Central memory CD8-positive, alpha-beta T cell (primary cell): ENCODE measurements around the gene CSPG5.

Source experiments
- ATAC-seq: fragments of 150-1000 bp; cut with Tn5 transposase; replicated peaks from 2 replicates; pipeline ENCODE4 v1.10.0; 2022; ENCODE audit warnings: mild to moderate bottlenecking, moderate FRiP score, moderate number of reproducible peaks; ENCODE audit not compliant: poor library complexity, severe bottlenecking; ENCODE audit errors: extremely low read depth
- DNase-seq, 2 donors: peaks; one replicate each; pipeline ENCODE4 v3.0.0; 2021; ENCODE audit warnings: low spot score in 2 of 2
- H3K27ac Mint-ChIP-seq: one replicate; pipeline ENCODE4 v1.8.0; 2022; ENCODE audit warnings: low read depth, mild to moderate bottlenecking, moderate library complexity, mixed read lengths
- H3K27me3 Mint-ChIP-seq: one replicate; pipeline ENCODE4 v1.8.0; 2022; ENCODE audit warnings: mixed read lengths
- H3K36me3 Mint-ChIP-seq: one replicate; pipeline ENCODE4 v1.8.0; 2022; ENCODE audit warnings: mild to moderate bottlenecking, moderate library complexity, mixed read lengths; ENCODE audit not compliant: insufficient read depth
- H3K4me1 Mint-ChIP-seq: one replicate; pipeline ENCODE4 v1.8.0; 2022; ENCODE audit warnings: mixed read lengths
- H3K4me3 Mint-ChIP-seq: one replicate; pipeline ENCODE4 v1.8.0; 2022; ENCODE audit warnings: mild to moderate bottlenecking, moderate library complexity, mixed read lengths
- H3K9me3 Mint-ChIP-seq: one replicate; pipeline ENCODE4 v1.8.0; 2022; ENCODE audit warnings: mixed read lengths

CSPG5 gene

DNA sequence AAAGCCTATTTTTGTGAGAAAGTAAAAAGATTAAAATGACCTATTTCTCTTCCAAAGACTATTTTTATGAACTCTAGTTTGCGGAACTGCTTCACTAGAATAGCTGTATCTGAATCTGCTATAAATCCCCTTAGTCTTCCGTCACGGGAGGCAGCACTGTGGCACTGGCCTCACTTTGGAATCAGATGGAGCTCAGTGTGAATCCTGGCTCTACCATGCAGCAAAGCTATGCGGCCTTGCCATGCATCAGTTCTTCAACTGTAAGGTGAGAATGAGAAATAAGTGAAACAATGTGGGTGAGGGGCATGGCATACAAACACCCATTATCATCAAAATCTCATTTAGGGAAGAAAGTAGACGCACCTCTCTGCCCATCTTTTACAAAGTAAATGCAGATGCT, 27.5 kb upstream of the CSPG5 start:
- Mint-ChIP-seq H3K36me3 (peaks cover 63% of the 10 kb centered on the region), H3K4me1 (no peaks in the 10 kb centered on the region), H3K27me3 (no peaks in the 10 kb centered on the region), H3K9me3 (no peaks in the 10 kb centered on the region), H3K27ac (no peak overlapping the region), H3K4me3 (no peak overlapping the region)
- no peak for DNase-seq
- no peak for ATAC-seq

DNA sequence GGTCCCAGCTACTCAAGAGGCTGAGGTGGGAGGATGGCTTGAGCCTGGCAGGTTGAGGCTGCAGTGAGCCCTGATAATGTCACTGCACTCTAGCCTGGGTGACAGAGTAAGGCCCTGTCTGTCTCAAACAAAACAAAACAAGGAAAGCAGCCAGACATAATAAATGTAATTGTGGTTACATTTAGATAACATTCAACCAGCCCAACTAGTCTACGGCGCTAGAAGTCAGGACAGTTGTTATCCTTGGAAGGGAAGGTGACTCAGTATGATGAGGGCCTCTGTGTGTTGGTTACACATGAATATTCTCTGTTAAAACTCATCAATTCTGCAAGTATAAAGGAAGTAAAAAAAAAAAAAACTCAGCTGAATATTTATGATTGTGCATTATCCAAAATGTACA, 27.0 kb upstream of the CSPG5 start:
- DNase-seq (no peak), ATAC-seq (no peak)
- H3K4me1 Mint-ChIP-seq: no peaks in the 10 kb centered on the region
- H3K9me3 Mint-ChIP-seq: no peaks in the 10 kb centered on the region
- H3K27ac Mint-ChIP-seq: no peak overlapping the region
- H3K36me3 Mint-ChIP-seq: peaks cover 58% of the 10 kb centered on the region
- H3K4me3 Mint-ChIP-seq: no peak overlapping the region
- no peaks in the 10 kb centered on the region for H3K27me3 Mint-ChIP-seq

- DNase-seq: no peak
- no peaks in the 10 kb centered on the region for H3K27me3 Mint-ChIP-seq
- no peak overlapping the region for H3K4me3 Mint-ChIP-seq
- H3K4me1 Mint-ChIP-seq: no peaks in the 10 kb centered on the region
- peaks cover 44% of the 10 kb centered on the region for H3K36me3 Mint-ChIP-seq
- no peaks in the 10 kb centered on the region for H3K9me3 Mint-ChIP-seq
- no peak for ATAC-seq
- no peak overlapping the region for H3K27ac Mint-ChIP-seq
These were observed 25.5 kb upstream of the CSPG5 start for GRCh38 chr3:47604145-47604544.

DNA sequence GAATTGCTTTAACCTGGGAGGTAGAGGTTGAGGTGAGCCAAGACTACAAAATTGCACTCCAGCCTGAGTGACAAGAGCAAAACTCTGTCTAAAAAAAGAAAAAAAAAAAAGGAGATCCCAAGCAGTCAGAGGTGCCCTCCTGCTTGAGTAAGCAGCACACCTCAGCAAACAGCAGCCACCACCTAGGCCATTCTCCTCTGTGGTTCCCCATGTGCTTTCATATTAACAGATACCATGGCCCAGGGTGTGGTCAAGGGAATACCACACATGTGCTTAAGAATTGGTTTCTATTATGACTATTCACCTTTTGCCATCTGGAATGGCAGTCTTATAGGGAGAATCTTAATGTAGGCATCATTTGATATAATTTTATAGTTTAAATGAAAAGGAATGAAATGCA, 24.7 kb upstream of the CSPG5 start:
- ATAC-seq (no peak), DNase-seq (no peak)
- Mint-ChIP-seq H3K27me3 (no peaks in the 10 kb centered on the region), H3K9me3 (no peaks in the 10 kb centered on the region), H3K4me3 (no peak overlapping the region), H3K27ac (no peak overlapping the region), H3K36me3 (peaks cover 44% of the 10 kb centered on the region), H3K4me1 (no peaks in the 10 kb centered on the region)

DNA sequence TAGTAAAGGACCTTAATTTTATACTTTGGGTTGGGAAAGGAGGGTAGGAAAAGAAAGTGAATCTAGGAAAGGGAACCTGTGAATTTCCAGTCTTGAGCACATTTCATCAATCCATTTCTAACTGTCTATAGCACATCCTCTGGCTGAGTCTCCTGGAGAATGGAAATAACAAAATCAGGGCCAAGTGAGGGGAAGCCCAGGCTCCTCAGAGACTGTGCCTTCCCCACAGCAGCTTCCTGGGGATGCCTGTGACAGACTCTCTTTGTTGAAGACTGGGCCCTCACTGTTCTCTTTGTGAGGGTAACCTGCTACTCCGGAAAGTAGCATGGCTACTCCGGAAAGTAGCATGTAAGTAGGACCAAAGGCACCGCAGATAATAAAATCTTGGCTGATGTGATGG, 22.6 kb upstream of the CSPG5 start:
- Mint-ChIP-seq H3K4me3 (no peak overlapping the region), H3K27ac (peak overlapping the region; percentile 91), H3K27me3 (no peaks in the 10 kb centered on the region), H3K9me3 (no peaks in the 10 kb centered on the region), H3K36me3 (peaks cover 40% of the 10 kb centered on the region), H3K4me1 (no peaks in the 10 kb centered on the region)
- no peak for ATAC-seq
- no peak for DNase-seq

- H3K36me3 Mint-ChIP-seq: peaks cover 34% of the 10 kb centered on the region
- H3K4me3 Mint-ChIP-seq: no peak overlapping the region
- H3K4me1 Mint-ChIP-seq: no peaks in the 10 kb centered on the region
These were observed 16.1 kb upstream of the CSPG5 start for GRCh38 chr3:47594792-47595191.

DNA sequence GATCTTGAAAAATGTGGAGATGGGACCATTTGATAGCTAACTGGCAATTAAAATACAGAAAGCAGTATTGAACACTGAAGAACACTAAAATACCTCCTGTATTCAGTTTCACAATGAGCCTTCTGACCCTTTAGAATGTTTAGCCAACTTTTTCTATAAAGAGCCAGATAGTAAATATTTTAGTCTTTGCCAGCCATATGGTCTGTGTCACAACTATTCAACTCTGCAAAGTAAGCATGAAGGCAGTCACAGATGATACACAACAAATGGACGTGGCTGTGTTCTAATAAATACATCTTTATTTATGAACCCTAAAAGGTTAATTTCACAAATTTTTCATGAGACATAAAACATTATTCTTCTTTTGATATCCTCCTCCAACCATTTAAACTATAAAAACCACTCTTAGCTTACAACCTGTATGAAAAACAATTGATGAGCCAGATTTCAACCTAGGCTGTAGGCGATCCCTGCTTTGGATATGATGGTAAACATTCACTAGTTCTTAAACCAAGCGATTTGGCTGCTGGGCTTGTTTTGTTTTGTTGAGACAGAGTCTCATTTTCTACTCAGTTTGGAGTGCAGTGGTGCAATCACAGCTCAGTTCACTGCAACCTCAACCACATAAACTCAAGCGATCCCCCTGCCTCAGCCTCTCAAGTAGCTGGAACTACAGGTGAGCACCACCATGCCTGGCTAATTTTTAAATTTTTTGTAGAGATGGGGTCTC, 13.6 kb upstream of the CSPG5 start:
- no peak overlapping the region for H3K27ac Mint-ChIP-seq
- no peaks in the 10 kb centered on the region for H3K4me1 Mint-ChIP-seq

More at GRCh38 chr3:47594792-47595191, 16.1 kb upstream of the CSPG5 start:
- H3K27ac Mint-ChIP-seq: no peak overlapping the region
- no peak for ATAC-seq
- no peaks in the 10 kb centered on the region for H3K27me3 Mint-ChIP-seq
- no peaks in the 10 kb centered on the region for H3K9me3 Mint-ChIP-seq
- no peak for DNase-seq

DNA sequence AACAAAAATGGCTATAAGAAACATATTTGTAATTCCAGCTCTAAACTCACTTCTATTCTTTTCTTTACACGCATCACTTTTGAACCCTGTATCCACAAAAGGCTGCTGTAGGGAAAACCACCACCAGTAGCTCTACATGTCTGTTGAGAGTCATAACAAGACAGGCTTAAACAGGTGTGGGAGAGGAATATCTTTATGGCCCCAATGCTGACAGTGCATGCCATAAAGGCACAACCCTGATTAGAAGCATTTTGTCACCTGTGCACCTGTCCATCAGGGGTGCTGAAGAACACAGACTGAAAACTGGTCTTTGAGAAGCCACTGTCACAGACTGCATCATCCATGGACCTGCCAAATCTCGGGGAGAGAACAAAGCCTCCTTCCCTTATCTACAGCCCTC, 11.6 kb upstream of the CSPG5 start:
- no peaks in the 10 kb centered on the region for H3K4me1 Mint-ChIP-seq
- ATAC-seq (no peak), DNase-seq (no peak)
- H3K4me3 Mint-ChIP-seq: no peak overlapping the region
- H3K36me3 Mint-ChIP-seq: peaks cover 36% of the 10 kb centered on the region
- H3K27ac Mint-ChIP-seq: no peak overlapping the region
- no peaks in the 10 kb centered on the region for H3K9me3 Mint-ChIP-seq
- no peaks in the 10 kb centered on the region for H3K27me3 Mint-ChIP-seq

More for the DNA sequence above, 13.6 kb upstream of the CSPG5 start:
- Mint-ChIP-seq H3K36me3 (peaks cover 40% of the 10 kb centered on the region), H3K27me3 (no peaks in the 10 kb centered on the region), H3K9me3 (no peaks in the 10 kb centered on the region), H3K4me3 (no peak overlapping the region)
- ATAC-seq: no peak
- no peak for DNase-seq

DNA sequence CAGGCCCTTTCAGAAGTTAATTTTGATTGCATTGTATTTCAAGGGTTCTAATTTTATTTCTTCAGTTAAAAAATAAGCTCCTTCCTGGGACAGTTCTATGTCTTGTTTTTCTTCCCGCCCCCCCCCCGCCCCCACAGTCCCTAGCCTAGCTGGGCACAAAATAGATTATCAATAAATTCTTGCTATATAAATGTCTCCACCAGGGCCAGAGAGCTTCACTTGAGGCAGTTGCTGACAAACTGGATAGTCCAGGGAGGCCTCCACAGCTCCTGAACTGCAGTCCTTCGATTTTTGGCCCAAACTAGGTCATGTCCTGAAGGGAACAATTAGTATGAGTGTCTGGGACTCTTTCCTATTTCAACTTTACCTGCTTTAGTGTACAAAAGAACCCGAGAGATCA, 9.9 kb upstream of the CSPG5 start:
- no peak overlapping the region for H3K4me3 Mint-ChIP-seq
- ATAC-seq: no peak
- no peaks in the 10 kb centered on the region for H3K4me1 Mint-ChIP-seq
- no peaks in the 10 kb centered on the region for H3K27me3 Mint-ChIP-seq
- no peaks in the 10 kb centered on the region for H3K9me3 Mint-ChIP-seq
- H3K36me3 Mint-ChIP-seq: peaks cover 31% of the 10 kb centered on the region
- no peak overlapping the region for H3K27ac Mint-ChIP-seq
- no peak for DNase-seq

GRCh38 chr3:47588053-47588452, 9.4 kb upstream of the CSPG5 start:
- no peak for ATAC-seq
- Mint-ChIP-seq H3K27ac (no peak overlapping the region), H3K4me1 (no peaks in the 10 kb centered on the region), H3K36me3 (peaks cover 31% of the 10 kb centered on the region), H3K27me3 (no peaks in the 10 kb centered on the region), H3K4me3 (no peak overlapping the region), H3K9me3 (no peaks in the 10 kb centered on the region)
- no peak for DNase-seq

- H3K4me1 Mint-ChIP-seq: peaks cover 5% of the 10 kb centered on the region
- no peak overlapping the region for H3K27ac Mint-ChIP-seq
- DNase-seq: no peak
- no peaks in the 10 kb centered on the region for H3K27me3 Mint-ChIP-seq
- H3K36me3 Mint-ChIP-seq: peaks cover 30% of the 10 kb centered on the region
- ATAC-seq: no peak
- H3K9me3 Mint-ChIP-seq: no peaks in the 10 kb centered on the region
- no peak overlapping the region for H3K4me3 Mint-ChIP-seq
These were observed 8.1 kb upstream of the CSPG5 start for GRCh38 chr3:47586746-47587145.

GRCh38 chr3:47583320-47584075, 4.8 kb upstream of the CSPG5 start:
- Mint-ChIP-seq H3K4me1 (peaks cover 6% of the 10 kb centered on the region), H3K9me3 (no peaks in the 10 kb centered on the region), H3K4me3 (no peak overlapping the region), H3K36me3 (peaks cover 17% of the 10 kb centered on the region), H3K27me3 (peaks cover 11% of the 10 kb centered on the region), H3K27ac (no peak overlapping the region)
- ATAC-seq (no peak), DNase-seq (no peak)

DNA sequence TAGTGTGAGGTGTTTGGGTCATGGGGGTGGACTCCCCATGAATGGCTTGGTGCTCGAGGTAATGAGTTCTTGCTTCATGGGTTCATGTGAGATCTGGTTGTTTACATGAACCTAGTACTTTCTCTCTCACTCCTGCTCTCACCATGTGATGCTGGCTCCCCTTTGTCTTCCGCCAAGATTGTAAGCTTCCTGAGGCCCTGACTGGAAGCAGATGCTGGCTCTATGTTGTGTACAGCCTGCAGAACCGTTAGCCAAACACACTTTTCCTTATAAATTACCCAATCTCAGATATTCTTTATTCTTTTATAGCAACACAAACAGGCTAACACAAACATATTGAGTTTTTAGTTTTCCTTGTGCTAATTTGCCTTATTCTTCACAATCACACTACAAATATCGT, 3.2 kb upstream of the CSPG5 start:
- peaks cover 12% of the 10 kb centered on the region for H3K36me3 Mint-ChIP-seq
- H3K27ac Mint-ChIP-seq: no peak overlapping the region
- no peak for DNase-seq
- no peaks in the 10 kb centered on the region for H3K9me3 Mint-ChIP-seq
- ATAC-seq: no peak
- peaks cover 11% of the 10 kb centered on the region for H3K27me3 Mint-ChIP-seq
- H3K4me1 Mint-ChIP-seq: peaks cover 6% of the 10 kb centered on the region
- no peak overlapping the region for H3K4me3 Mint-ChIP-seq
